ENCODE results near the gene EPB42.
A peak's percentile ranks its signal among the peaks of the same experiment; 100 is the strongest.
"Not testable (repeated sequence)": the region's sequence is repeated elsewhere in the genome, so short reads cannot be mapped to it uniquely, and the experiment has no call there.

EPB42 gene

DNA sequence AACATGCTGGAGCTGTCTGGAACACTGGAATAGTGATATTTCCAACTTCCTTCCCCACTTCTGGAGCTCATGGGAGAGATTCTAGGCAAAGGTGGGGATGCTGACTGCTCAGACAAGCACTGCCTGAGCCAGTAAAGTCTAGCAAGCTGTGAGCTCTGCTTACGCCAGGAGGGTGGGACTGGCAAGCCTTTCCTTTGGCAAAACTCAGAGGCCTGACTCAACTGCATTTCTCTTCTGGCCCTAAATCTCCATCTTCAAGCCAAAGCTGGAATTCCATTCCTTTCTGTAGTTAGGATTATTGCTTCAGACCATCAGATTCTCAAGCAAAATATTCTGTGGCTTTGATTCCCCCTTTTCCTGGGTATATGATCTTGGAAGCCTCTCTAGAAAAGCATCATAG, 20.3 kb upstream of the EPB42 start:
- DNase-seq (ENCODE audit: low read depth in 2 of 2): peak; percentile 15 to 18

GRCh38 chr15:43239732-43240491, 19.1 kb upstream of the EPB42 start:
- no peak for DNase-seq (ENCODE audit: low read depth in 2 of 2)

DNA sequence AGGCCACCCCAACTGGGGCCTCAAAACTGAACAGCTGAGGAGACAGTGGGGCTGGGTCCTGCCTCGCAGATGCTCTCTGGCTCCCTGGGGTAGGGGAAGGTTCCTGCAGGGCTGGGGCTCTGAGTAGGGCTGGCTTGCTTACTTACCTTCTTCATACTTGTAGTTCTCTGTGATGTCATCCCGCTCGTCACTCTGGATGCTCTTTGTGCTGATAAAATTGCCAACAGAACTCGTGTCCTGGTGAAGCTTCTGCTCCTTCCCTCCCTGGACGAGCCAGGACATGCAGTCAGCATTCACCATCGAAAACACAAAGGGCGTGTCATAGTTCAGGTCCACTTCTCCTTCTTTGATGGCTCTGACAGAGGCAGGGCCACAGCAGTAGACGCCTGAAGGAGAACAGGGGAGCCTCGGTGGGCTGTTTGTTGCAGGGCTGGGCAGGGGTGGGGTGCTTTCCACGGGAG, 17.9 kb upstream of the EPB42 start:
- DNase-seq (ENCODE audit: low read depth in 2 of 2): no peak

- DNase-seq (ENCODE audit: low read depth in 2 of 2): no peak
Measured at GRCh38 chr15:43237842-43238470, 17.1 kb upstream of the EPB42 start.

GRCh38 chr15:43235536-43235935, 14.7 kb upstream of the EPB42 start:
- DNase-seq (ENCODE audit: low read depth in 2 of 2): no peak

GRCh38 chr15:43232289-43232874, 11.6 kb upstream of the EPB42 start:
- DNase-seq (ENCODE audit: low read depth in 2 of 2): no peak

- DNase-seq (ENCODE audit: low read depth in 2 of 2): no peak
Measured at GRCh38 chr15:43230640-43231115, 9.9 kb upstream of the EPB42 start.

DNA sequence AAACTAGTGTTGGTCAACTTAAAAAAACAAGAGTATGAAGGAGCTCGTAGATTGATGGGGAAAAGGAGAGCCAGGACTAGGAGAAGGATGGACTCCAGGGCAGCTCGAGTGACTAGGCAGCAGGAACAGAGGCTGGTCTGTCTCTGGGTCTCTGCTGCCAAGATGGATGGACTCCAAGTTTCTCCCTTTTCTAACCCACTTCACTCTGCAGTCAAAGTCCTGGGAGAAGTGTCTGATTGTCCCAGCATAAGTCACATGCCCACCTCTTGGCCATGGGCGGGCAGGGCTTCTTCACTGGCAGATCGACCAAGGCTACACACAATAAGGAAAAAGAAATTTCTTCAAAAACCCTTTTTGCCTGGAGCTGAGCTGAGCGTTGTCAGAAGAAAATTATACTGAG, 9.2 kb upstream of the EPB42 start:
- no peak for DNase-seq (ENCODE audit: low read depth in 2 of 2)

DNA sequence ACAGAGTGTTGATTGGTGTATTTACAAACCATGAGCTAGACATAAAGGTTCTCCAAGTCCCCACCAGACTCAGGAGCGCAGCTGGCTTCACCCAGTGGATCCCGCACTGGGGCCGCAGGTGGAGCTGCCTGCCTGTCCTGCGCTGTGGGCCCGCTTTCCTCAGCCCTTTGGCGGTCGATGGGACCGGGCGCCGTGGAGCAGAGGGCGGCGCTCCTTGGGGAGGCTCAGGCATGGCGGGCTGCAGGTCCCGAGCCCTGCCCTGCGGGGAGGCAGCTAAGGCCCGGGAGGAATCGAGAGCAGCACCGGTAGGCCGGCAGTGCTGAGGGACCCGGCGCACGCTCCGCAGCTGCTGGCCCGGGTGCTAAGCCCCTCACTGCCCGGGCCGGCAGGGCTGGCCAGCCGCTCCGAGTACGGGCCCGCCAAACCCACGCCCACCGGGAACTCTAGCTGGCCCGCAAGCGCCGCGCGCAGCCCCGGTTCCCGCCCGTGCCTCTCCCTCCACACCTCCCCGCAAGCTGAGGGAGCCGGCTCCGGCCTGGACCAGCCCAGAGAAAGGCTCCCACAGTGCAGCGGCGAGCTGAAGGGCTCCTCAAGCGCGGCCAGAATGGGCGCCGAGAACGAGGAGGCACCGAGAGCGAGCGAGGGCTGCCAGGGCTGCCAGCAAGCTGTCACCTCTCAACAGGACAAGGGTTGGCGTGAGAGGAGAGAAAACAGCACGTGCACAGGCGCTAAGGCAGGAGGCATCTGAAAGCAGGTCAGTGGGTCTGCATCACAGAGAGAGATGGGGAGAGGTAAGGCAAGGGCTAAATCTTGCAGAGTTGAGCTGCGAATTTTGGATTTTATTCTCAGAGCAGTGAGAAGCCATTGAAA, 5.9 kb upstream of the EPB42 start:
- no peak for DNase-seq (ENCODE audit: low read depth in 2 of 2)

GRCh38 chr15:43225950-43226255, 5.1 kb upstream of the EPB42 start:
- DNase-seq (ENCODE audit: low read depth in 2 of 2): not testable (repeated sequence)

- DNase-seq (ENCODE audit: low read depth in 2 of 2): peak in 1 of 2 experiments; percentile 16
Measured at GRCh38 chr15:43225201-43225949, 4.6 kb upstream of the EPB42 start.

GRCh38 chr15:43221422-43221821, 604 bp upstream of the EPB42 start:
- no peak for DNase-seq (ENCODE audit: low read depth in 2 of 2)

DNA sequence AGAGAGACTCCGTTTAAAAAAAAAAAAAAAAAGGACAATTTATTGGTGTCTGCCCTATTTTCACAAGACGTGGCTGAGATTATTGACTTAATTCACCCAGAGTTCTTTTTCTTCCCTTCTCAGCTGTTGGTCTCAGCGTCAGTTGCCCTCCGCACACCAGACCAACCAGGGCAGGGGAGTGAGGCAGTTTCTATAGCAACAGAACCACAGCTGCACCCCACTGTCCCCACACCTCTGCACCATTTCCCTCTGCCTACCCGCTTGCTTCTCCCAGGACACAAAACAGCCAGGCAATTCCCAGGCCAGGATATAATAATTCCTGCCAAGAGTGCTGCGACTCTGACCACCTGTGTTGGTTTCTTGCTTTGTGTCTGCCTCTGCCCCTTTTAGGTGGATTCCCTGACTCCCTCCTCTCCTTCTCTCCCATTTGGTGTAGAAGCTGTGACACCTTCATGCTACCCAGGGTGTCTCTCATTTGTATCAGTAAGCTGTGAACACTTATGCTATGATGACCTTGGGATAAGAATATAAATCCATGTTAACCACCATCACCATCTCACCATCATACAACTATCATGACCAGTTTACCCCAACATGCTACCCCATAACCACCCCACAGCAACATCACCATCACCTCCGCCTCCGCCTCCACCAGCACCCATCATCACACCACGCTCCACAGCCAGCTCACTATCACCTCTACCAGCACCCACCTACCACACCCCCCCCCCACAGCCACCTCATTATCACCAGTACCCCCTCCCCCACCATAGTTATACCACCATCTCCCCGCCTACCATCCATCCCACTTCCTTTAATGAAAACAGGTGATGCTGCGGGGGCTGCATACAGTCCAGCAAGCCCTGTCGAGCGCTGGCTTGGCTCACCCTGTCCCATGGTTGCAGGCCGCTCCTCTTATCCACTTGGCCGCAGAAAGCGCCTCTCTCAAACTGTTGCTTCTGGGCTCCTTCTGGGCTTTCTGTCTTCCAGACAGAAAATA, 589 bp downstream of the EPB42 start:
- DNase-seq (ENCODE audit: low read depth in 2 of 2): no peak

- DNase-seq (ENCODE audit: low read depth in 2 of 2): no peak
Measured at GRCh38 chr15:43218908-43219706, 1.7 kb downstream of the EPB42 start.

DNA sequence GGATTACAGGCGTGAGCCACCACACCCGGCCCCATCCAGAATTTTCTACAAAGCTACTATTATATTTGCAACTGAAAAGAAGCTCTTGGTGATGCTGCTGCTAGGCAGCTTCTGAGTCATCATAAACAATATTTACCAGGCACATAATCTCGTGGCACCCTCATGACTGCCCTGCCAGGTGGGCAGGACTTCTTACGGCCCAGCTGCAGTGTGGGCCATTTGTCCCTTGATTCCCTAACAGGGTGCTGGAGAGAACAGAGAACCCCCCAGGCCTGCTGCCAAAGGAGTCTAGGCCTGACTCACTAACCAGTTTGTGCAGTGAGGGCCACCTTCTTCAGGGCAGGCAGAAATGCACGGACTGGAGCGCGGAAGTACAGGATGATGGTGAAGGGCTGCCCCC, 4.9 kb downstream of the EPB42 start:
- DNase-seq (ENCODE audit: low read depth in 2 of 2): no peak

DNA sequence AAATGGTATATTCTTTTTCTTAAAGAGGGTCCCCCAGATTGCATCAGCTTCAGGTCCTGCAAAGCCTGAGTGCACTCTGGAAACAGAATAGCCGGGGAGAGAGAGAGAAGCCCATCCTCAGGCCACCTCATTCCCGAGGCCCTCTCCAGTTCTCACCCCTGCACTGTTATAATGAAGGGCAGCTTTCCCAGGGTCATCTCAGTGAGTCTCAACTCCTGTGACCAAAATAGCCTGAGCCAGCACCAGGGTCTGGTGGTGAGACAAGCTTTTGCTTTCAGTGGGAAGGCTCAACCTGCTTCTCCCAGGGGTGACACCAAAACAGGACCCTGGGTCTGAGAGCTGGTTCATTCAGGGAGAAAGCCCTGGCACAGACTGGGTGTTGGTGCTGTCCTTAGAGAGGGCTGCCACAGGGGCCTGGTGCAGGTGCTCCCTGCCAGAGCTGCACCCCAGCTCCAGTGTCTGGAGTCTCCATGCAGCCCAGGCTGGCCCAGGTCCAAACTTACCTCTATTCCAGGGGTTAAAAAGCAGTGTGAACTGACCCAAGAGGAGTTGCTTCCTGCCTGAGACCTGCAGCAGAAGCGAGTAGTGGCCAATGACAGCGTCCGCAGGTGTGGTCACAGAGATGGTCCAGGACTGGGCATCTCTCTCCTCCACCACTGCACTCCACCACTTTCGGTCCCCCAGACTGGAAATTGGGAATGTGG, 6.1 kb downstream of the EPB42 start:
- no peak for DNase-seq (ENCODE audit: low read depth in 2 of 2)

DNA sequence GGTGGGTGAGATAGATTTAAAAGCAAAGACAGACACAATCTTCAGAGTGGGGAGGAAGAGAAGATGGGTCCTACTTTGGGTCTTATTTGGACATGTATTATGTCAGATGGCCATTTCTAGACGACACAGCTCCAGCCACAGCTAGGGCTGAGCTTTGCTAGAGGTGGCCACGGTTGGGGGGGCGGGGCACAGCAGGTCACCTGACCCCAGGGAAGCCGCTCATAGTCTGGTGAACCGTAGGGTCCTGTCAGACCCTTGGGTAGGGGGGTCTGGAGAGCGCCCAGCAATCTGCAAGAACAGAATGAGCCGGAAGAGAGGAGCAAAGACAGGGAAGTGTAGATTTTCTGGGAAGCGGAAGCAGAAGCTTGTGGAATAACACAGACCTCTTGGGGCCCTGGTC, 6.6 kb downstream of the EPB42 start:
- no peak for DNase-seq (ENCODE audit: low read depth in 2 of 2)

DNA sequence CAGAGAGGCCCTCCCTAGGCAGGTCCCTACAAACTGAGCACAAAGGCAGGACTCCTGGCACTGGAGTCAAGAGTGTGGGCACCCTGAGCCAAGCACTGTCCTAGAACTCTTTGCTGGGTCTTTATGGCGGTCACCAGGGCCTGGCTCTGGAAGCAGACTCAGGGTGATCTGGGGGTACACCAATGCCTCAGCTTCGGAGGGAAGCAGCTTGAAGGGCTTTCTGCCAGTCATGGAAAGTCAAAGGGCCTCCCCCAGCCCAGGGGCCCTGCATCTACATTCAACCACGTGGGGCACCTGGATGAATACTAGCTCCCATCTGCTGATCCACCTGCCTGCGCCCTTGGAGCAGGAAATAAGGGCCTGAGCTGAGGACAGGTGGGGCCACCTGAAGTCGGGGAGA, 7.4 kb downstream of the EPB42 start:
- no peak for DNase-seq (ENCODE audit: low read depth in 2 of 2)

DNA sequence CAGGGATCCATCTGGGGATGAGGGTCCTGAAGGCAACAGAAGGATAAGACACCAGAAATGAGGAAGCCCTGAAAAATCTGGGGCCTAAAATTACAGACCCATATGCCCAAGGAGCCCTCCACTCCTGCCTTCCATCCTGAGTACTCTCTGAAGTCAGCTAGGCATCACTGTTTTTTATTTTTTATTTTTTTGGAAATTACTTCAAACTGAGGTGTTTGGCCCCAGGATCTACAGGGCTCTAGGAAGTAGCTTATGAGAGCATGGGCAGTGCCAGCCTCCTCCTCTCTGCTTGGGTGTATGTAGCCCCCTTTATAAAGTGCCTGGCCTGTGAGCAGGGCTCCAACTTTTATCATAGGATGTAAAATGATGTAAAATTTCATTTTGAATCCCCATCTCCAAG, 7.9 kb downstream of the EPB42 start:
- no peak for DNase-seq (ENCODE audit: low read depth in 2 of 2)
